GM21367 (cell line): Measurements from ENCODE around the gene SLC25A44.

Experiments used
- ATAC-seq: cut with Tn5 transposase; IDR thresholded peaks from one replicate; pipeline ENCODE4 v1.9.1; 2021; ENCODE audit not compliant: unreplicated experiment

SLC25A44 gene

GRCh38 chr1:156236164-156236563, 42.3 kb downstream of the SLC25A44 start:
- ATAC-seq = no peak

GRCh38 chr1:156238248-156238647, 44.3 kb downstream of the SLC25A44 start:
- ATAC-seq = no peak

DNA sequence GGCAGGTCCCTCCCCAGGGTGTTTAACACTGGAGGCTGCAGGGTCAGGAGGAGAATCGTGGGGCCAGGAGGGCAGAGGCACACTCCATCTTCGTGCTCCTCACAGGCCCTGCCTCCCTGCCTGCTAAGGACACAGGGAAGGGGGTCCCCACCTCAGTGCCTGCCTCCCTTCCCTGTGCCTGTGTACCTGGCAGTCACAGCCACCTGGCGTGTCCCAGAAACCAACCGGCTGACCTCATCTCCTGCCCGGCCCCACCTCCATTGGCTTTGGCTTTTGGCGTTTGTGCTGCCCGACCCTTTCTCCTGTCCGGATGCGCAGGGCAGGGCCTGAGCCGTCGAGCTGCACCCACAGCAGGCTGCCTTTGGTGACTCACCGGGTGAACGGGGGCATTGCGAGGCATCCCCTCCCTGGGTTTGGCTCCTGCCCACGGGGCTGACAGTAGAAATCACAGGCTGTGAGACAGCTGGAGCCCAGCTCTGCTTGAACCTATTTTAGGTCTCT, 47.5 kb downstream of the SLC25A44 start:
- ATAC-seq = no peak

DNA sequence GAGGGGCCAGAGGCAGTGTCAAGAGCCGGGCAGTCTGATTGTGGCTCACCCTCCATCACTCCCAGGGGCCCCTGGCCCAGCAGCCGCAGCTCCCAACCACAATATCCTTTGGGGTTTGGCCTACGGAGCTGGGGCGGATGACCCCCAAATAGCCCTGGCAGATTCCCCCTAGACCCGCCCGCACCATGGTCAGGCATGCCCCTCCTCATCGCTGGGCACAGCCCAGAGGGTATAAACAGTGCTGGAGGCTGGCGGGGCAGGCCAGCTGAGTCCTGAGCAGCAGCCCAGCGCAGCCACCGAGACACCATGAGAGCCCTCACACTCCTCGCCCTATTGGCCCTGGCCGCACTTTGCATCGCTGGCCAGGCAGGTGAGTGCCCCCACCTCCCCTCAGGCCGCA, 48.0 kb downstream of the SLC25A44 start, which contains the start of gene BGLAP:
Gene BGLAP, plus strand, starts transcription at position 259 of the 400 bp plus-strand sequence. Its CDS starts 48 bp downstream, at position 307.
- ATAC-seq = no peak

DNA sequence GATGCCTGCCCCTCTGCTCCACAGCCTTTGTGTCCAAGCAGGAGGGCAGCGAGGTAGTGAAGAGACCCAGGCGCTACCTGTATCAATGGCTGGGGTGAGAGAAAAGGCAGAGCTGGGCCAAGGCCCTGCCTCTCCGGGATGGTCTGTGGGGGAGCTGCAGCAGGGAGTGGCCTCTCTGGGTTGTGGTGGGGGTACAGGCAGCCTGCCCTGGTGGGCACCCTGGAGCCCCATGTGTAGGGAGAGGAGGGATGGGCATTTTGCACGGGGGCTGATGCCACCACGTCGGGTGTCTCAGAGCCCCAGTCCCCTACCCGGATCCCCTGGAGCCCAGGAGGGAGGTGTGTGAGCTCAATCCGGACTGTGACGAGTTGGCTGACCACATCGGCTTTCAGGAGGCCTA, 48.8 kb downstream of the SLC25A44 start:
- ATAC-seq = no peak

DNA sequence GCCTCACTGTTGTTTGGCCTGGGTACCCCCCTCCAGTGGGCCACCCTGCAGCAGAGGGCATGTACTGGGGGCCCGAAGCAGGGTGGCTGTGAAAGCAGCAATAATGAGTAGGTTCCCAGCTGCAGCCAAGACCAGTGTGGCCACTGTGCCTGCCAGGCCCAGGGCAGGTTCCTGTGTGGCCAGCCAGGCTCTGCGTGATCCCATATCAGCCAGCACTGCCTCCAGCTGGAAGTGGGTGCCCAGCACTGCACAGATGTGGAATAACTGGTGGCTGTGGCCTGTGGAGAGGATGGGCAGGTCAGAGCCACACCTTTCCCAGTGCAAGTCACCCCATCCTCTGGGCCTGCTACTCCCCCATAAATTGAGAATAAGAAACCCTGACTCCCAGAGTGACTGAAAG, 50.2 kb downstream of the SLC25A44 start:
- no peak for ATAC-seq

- ATAC-seq = no peak
These were observed 50.8 kb downstream of the SLC25A44 start for GRCh38 chr1:156244712-156245111.

DNA sequence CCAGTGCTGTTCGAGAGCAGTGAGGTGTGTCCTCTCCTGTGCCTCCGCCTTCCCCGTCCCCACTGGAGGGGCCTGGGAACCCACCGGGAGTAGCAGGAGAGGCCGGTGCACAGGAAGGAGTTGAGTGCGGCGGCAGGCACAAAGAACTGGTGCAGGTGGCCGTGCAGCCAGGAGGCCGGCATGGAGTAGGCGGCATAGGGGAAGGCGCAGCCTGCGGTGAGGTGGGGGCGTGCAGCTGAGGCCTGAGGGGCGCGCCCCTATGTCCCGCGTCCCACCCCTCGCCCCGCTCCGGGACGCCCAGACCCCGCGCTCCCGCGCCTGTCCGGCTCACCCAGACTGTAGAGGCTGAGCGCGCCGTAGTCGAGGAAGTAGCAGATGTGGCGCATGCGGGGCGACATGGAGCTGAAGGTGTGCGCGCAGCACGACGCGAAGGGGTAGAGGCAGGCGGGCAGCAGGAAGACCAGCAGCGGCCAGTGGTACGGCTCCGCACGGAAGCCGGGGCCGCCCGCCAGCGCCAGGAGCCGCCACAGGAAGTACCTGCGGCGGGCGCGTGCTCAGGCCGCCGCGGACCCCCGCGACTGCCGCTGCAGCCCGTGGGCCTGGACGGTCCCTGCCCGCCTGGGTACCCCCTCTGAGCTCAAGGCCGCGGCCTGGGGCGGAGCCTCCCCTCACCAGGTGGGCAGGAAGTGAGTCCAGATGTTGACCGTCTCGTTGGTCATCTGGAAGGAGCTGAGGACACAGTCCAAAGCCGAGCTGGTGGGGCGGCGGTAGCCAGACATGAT, 51.7 kb downstream of the SLC25A44 start:
- ATAC-seq = no peak

- no peak for ATAC-seq
These were observed 52.4 kb downstream of the SLC25A44 start for GRCh38 chr1:156246241-156246780.

GRCh38 chr1:156246781-156247459, 53.0 kb downstream of the SLC25A44 start:
- ATAC-seq = no peak

DNA sequence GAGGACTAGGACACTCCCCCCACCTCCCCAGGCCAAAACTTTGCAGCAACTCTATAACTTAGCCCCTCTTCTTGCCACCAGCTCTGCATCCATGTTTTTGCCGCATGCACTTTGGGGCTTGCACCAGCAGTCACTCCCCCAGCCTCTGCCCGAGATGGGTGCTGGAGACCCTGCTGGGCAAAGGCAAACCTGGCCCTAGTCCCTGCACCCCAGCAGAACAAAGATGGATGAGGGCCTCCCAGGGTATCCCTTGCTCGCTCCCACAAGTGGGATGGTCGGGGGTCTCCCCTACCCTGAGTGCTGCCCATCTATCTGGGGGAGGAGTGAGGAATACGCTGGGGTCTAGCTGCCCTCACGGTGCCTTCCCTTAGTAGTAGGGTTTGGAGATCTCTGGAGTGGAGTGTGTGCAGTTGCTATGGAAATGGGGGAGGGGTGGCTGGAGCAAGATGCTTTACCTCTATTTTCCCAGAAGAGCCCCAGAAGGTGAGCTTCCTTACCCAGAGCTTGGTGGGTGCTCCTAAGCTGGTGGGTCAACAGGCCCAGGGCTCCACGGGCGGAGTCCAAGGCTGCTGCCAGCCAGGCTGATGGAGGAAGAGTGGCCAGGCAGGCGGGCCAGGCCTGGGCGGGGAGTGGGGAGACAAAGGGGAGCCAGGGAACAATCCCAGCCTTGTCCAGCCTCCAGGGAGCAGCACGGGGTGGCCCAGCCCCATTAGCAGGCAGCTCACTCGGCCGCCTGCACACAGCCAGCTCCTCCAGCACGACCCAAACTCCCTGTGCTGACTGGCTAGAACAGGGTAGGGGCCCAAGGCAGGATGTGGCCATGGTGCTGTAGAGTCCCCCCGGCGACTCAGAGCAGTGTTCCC, 53.8 kb downstream of the SLC25A44 start, which contains the start of gene PAQR6:
Gene PAQR6, minus strand, starts transcription at position 597 of the 863 bp plus-strand sequence. CDS start 1,325 bp downstream, outside the sequence.
- ATAC-seq = no peak

GRCh38 chr1:156248323-156248683, 54.4 kb downstream of the SLC25A44 start:
- no peak for ATAC-seq

GRCh38 chr1:156249593-156249992, 55.7 kb downstream of the SLC25A44 start:
- no peak for ATAC-seq

GRCh38 chr1:156251527-156251926, 57.6 kb downstream of the SLC25A44 start:
- no peak for ATAC-seq

GRCh38 chr1:156253634-156254033, 59.7 kb downstream of the SLC25A44 start:
- no peak for ATAC-seq

GRCh38 chr1:156257711-156258110, 63.8 kb downstream of the SLC25A44 start:
- ATAC-seq = no peak

DNA sequence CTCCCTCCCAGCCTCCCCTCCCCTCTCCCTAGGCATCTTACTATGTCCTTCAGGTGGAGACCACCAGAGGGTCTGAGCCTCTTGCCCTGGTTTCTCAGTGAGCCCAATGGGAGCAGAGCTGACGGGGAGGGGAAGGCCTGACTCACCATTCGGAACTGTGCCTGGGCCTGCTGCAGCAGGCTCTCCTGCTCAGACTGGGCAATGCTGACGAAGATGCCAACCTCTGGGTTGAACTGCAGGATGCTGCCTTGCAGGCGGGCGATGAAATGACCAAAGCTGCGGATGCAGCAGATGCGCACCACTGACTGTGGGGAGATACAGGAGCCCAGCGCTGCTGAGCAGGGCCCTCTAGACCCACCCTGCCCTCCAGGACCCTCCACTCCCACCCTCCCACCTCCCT, 65.0 kb downstream of the SLC25A44 start:
- no peak for ATAC-seq

DNA sequence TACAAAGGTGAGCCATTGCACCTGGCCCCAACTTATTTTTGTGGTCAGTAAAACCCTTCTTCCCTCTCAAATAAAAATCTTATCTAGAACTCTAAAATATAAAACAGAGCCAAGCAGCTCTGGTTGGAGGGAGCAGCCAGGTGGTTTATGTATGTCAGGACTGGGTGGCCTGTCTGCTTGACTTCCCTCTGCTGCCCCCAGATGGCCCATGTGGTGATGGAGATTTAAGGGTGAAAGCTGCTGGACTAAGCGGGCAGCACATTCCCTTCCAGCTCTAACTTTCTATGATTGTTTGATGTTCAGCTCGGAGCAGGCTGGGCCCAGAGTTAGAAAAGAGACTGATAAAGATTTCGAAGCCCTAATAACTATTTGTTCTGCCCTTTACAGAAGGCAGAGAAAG, 65.9 kb downstream of the SLC25A44 start:
- no peak for ATAC-seq

GRCh38 chr1:156260896-156261295, 67.0 kb downstream of the SLC25A44 start:
- no peak for ATAC-seq
